ENCODE data around the gene LOC128125822.

The LOC128125822 gene

GRCh38 chr6:63549076-63549475, 23.2 kb upstream of the LOC128125822 start:
- no peak overlapping the region for H3K4me3 ChIP-seq (ENCODE audit: low read length in 3 of 3)
- H3K4me1 ChIP-seq (ENCODE audit: control insufficient read depth in 2 of 3, insufficient read depth in 2 of 3, low read depth in 1 of 3, low read length in 3 of 3): no peaks in the 10 kb centered on the region
- FAIRE-seq: no peak
- H3K27me3 ChIP-seq (ENCODE audit: control insufficient read depth, insufficient read depth, low read length): no peaks in the 10 kb centered on the region
- no peaks in the 10 kb centered on the region for H3K9me3 ChIP-seq (ENCODE audit: control insufficient read depth in 2 of 3, insufficient read depth in 1 of 3, low read length in 3 of 3)
- no peak overlapping the region for H3K9ac ChIP-seq (ENCODE audit: low read length in 3 of 3)
- no peak overlapping the region for H3K27ac ChIP-seq (ENCODE audit: low read depth in 2 of 2, low read length in 2 of 2)
- H3K36me3 ChIP-seq (ENCODE audit: control insufficient read depth in 2 of 3, insufficient read depth in 3 of 3, low read length in 3 of 3): no peaks in the 10 kb centered on the region
- no peak for TF ChIP-seq CTCF (IDR thresholded peaks at IDR 0.05; ENCODE audit: borderline replicate concordance, extremely low read depth, insufficient read depth)
- DNase-seq: no peak
- intact Hi-C loops (cut with DNase I): no loop called here

- DNase-seq (no peak), FAIRE-seq (no peak)
- H3K27me3 ChIP-seq (ENCODE audit: control insufficient read depth, insufficient read depth, low read length): no peaks in the 10 kb centered on the region
- no peaks in the 10 kb centered on the region for H3K9me3 ChIP-seq (ENCODE audit: control insufficient read depth in 2 of 3, insufficient read depth in 1 of 3, low read length in 3 of 3)
- H3K9ac ChIP-seq (ENCODE audit: low read length in 3 of 3): no peak overlapping the region
- intact Hi-C loops (cut with DNase I): no loop called here
- no peak overlapping the region for H3K4me3 ChIP-seq (ENCODE audit: low read length in 3 of 3)
- no peaks in the 10 kb centered on the region for H3K36me3 ChIP-seq (ENCODE audit: control insufficient read depth in 2 of 3, insufficient read depth in 3 of 3, low read length in 3 of 3)
- H3K27ac ChIP-seq (ENCODE audit: low read depth in 2 of 2, low read length in 2 of 2): no peak overlapping the region
- H3K4me1 ChIP-seq (ENCODE audit: control insufficient read depth in 2 of 3, insufficient read depth in 2 of 3, low read depth in 1 of 3, low read length in 3 of 3): no peaks in the 10 kb centered on the region
- no peak for TF ChIP-seq CTCF (IDR thresholded peaks at IDR 0.05; ENCODE audit: borderline replicate concordance, extremely low read depth, insufficient read depth)
These were observed 19.1 kb upstream of the LOC128125822 start for GRCh38 chr6:63553208-63553607.

GRCh38 chr6:63553900-63554299, 18.4 kb upstream of the LOC128125822 start:
- Histone ChIP-seq H3K9ac (ENCODE audit: low read length in 3 of 3) (no peak overlapping the region), H3K4me1 (ENCODE audit: control insufficient read depth in 2 of 3, insufficient read depth in 2 of 3, low read depth in 1 of 3, low read length in 3 of 3) (no peaks in the 10 kb centered on the region), H3K27ac (ENCODE audit: low read depth in 2 of 2, low read length in 2 of 2) (no peak overlapping the region), H3K27me3 (ENCODE audit: control insufficient read depth, insufficient read depth, low read length) (no peaks in the 10 kb centered on the region), H3K4me3 (ENCODE audit: low read length in 3 of 3) (no peak overlapping the region), H3K9me3 (ENCODE audit: control insufficient read depth in 2 of 3, insufficient read depth in 1 of 3, low read length in 3 of 3) (no peaks in the 10 kb centered on the region), H3K36me3 (ENCODE audit: control insufficient read depth in 2 of 3, insufficient read depth in 3 of 3, low read length in 3 of 3) (no peaks in the 10 kb centered on the region)
- DNase-seq: no peak
- intact Hi-C loops (cut with DNase I): no loop called here
- FAIRE-seq: no peak
- TF ChIP-seq CTCF (IDR thresholded peaks at IDR 0.05; ENCODE audit: borderline replicate concordance, extremely low read depth, insufficient read depth): no peak

DNA sequence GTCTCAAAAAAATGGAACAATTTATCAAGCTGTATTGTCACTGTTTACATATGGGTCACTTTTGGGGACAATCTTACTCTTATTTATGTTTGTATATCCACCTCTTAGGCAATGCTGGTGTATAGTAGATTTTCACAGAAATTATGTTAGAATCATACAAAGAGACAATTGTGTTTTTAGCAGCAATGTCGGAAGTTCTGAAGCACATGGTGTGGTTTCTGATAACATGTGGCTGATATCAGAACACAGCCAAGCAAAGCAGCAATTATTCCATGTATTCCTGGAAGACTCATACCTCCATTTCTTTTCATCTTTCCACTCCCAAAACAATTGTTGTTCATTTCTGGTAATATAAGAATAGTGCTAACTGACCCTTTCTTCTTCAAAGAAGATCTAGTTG, 17.5 kb upstream of the LOC128125822 start:
- Histone ChIP-seq H3K4me1 (ENCODE audit: control insufficient read depth in 2 of 3, insufficient read depth in 2 of 3, low read depth in 1 of 3, low read length in 3 of 3) (no peaks in the 10 kb centered on the region), H3K4me3 (ENCODE audit: low read length in 3 of 3) (no peak overlapping the region), H3K36me3 (ENCODE audit: control insufficient read depth in 2 of 3, insufficient read depth in 3 of 3, low read length in 3 of 3) (no peaks in the 10 kb centered on the region), H3K27ac (ENCODE audit: low read depth in 2 of 2, low read length in 2 of 2) (no peak overlapping the region), H3K27me3 (ENCODE audit: control insufficient read depth, insufficient read depth, low read length) (no peaks in the 10 kb centered on the region), H3K9ac (ENCODE audit: low read length in 3 of 3) (no peak overlapping the region), H3K9me3 (ENCODE audit: control insufficient read depth in 2 of 3, insufficient read depth in 1 of 3, low read length in 3 of 3) (no peaks in the 10 kb centered on the region)
- TF ChIP-seq CTCF (IDR thresholded peaks at IDR 0.05; ENCODE audit: borderline replicate concordance, extremely low read depth, insufficient read depth): no peak
- FAIRE-seq (no peak), DNase-seq (no peak)
- intact Hi-C loops (cut with DNase I): no loop called here
